SKM-1 treated with dmso at 0.1 percent for 144 hours (cell line): Measurements from ENCODE around the gene URI1.
A peak's percentile ranks its signal among the peaks of the same experiment; 100 is the strongest.
"Not testable (repeated sequence)": the region's sequence is repeated elsewhere in the genome, so short reads cannot be mapped to it uniquely, and the experiment has no call there.

Experiments
- DNase-seq: peaks from one replicate; lab custom pipeline; 2025; ENCODE audit not compliant: unreplicated experiment; lab: John Stamatoyannopoulos, UW

Gene URI1

GRCh38 chr19:29942404-29943261 lies 594 bp downstream of the URI1 start:
- DNase-seq, result peak; percentile 53

DNA sequence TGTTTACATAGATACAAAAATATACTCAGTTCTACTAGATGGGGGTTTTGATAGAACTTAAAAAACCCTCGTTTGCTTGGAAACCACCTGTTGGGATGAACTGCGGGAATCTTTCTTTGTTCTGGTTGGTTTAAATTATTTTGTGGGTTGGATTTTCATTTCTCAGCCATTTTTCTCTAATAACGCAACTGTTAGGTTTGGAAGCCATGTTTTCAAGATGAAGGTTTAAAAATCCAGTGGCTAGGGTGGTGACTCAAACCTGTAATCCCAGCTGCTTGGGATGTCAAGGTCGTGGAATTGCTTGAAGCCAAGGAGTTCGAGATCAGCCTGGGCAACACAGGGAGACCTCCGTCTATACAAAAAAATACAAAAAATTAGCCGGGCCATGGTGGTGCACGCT lies 1.6 kb downstream of the URI1 start:
- no peak for DNase-seq

- DNase-seq, result no peak
Measured at GRCh38 chr19:29944390-29945012, 2.5 kb downstream of the URI1 start.

- DNase-seq, result no peak
Measured at GRCh38 chr19:29945017-29945416, 3.0 kb downstream of the URI1 start.

GRCh38 chr19:29945433-29945832 lies 3.4 kb downstream of the URI1 start:
- DNase-seq, result no peak

DNA sequence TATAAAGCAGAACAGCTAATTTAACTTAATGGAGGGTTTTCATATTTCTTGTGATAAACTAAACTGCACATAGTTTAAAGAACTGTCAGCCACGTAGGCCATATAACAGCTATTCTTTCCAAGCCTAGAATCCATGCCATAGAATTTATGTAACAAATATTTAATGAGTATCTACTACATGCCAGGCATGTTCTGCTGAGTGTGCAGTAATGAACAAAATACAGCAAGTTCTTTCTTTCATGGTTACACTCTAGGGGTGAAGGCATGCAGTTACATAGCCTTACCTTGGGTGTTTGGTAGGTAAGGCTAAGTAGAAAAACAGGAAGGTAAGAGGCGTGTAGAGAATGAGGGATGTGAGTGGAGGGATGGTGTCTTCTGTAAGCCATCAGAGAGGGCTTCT lies 4.6 kb downstream of the URI1 start:
- DNase-seq, result no peak

DNA sequence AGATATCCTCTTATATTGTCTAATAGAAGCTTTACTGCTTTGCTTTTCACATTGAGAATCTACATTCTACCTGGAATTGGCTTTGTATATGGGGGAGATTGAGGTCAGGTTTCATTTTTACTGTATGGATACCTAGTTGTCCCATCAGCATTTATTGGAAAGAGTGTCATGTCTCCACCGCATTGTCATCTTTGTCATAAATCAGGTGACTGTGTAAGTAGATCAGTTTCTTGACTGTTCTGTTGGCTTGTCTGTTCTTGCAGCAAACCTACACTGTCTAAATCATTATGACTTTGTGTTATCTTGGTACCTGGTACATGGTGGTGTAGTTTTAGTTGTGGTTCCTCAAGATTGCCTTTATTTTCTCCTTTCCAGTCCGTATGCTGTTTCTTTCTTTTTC lies 5.8 kb downstream of the URI1 start:
- DNase-seq, result no peak

- DNase-seq, result not testable (repeated sequence)
Measured at GRCh38 chr19:29948759-29949470, 6.9 kb downstream of the URI1 start.

DNA sequence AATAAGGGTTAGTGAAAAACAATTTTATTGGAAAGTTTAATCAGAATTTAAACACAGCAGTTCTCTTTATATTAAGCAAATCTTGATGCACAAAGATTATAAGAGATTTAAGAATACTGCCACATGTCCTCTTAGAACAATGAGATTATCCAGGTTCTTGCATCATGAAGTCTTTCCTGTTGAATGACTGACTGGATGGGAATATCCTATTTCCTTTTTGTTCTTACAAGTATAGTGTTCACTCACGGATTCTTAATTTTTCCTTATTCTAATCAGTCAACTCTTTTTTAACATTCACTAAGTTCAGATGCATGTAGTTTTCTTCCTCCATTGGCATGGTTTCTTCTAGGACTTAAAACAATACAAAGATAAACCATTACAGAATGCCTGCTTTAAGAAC lies 10.1 kb downstream of the URI1 start:
- no peak for DNase-seq

DNA sequence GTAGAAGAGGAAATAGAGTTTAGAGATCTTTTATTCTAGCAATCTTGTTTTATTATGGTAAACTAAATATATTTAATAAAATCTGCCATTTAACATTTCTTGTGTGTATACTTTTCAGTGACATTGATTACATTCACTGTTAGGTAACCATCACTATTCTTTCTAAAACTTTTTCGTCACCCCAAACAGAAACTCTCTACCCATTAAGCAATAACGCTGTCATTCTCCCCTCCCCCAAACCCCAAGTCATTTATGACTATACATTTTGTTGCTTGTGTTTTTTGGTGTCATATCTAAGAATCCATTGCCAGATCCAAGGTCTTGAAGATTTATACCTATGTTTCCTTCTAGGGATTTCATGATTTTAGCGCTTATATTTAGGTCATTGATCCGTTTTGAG lies 10.6 kb downstream of the URI1 start:
- DNase-seq, result no peak

DNA sequence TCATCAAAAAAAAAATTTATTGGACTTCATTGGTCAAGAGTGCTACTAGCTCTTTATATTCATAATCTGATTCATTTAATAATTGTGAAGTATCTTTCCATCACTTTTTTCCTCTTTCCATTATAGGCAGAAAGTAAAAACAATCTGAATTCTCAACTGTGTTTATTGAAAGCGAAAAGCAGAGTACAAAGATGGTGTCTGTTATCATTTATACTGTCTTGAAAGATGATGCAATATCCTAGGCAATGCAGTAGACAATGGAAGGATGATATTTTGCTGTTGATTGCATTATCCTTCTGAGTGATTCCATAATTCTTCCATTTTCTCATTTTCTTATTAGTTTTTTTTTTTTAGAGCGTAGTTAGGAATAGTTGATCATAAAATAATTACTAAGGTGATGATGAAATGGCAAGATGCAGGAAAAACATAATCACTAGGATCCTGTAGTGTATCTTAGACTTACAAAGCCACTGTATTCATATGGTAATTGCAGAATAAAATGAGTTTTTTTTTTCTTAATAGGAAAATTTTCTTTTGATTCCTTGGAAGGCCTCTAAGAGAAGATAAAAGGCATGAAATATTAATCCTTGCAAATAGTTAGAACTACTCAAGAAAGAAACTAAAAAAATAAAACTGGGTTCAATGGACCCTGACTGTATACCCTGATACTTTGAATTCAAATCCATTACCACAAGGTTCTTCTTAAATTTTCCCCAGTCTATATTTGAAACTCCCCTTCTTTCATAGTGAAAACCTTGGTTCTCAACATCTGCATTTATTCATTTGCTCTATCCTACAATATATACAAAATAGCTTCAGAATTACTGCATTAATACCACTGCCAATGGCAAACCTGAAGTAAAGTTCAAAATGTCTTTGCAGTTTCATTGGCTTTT lies 11.6 kb downstream of the URI1 start:
- no peak for DNase-seq

GRCh38 chr19:29956855-29957254 lies 14.8 kb downstream of the URI1 start:
- DNase-seq, result no peak

DNA sequence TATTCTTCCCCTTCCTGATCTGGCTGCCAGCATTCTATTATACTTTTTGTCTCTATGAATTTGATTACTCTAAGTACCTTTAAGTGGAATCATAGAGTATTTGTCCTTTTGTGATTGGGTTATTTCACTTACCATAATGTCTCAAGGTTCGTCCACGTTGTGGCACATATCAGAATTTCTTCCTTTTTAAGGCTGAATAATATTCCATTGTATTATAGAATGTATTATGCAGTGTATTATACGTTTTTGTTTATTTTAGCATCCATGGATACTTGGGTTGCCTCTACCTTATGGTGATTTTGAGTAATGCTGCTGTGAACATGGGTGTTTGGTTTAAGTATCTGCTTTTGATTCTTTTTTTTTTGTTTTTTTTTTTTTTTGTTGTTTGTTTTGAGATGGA lies 19.3 kb downstream of the URI1 start:
- no peak for DNase-seq

DNA sequence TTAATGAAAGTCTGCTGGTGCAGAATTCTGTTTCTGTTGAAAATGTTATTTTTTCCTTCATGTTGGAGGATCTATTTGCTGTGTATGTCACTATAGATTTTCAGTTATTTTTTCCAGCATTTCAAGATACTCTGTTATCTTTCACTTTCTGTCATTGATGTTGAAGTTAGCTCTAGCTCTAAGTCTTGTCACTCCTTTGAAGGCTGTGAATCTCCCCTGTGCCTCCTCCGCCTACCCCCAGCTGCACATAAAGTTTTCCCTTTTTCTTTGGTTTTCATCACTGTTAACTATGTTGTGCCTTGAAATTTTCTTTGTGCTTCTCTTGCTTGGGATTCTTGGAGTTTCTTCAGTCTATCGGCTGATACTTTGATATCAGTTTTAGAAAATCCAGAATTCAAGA lies 20.8 kb downstream of the URI1 start:
- DNase-seq, result no peak

- no peak for DNase-seq
Measured at GRCh38 chr19:29963576-29963975, 21.5 kb downstream of the URI1 start.

DNA sequence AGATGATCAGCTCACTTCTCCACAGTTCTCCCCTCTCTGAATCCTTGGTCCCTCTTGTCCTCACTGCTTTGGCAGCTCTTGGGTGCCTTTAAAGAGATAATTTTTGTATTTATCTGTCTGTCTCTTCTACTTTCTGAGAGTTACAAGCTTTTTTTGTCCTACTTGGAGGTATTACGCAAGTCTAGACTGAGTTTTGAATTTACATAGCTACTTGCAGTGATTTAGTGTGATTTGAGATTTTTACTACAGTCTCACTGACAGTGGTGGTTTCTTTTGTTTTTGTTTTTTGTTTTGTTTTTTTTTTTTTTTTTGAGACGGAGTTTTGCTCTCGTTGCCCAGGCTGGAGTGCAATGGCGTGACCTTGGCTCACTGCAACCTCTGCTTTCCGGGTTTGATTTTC lies 22.1 kb downstream of the URI1 start:
- no peak for DNase-seq

GRCh38 chr19:29965492-29965891 lies 23.5 kb downstream of the URI1 start:
- DNase-seq, result no peak

- not testable (repeated sequence) for DNase-seq
Measured at GRCh38 chr19:29966142-29966541, 24.1 kb downstream of the URI1 start.

GRCh38 chr19:29966588-29967249 lies 24.7 kb downstream of the URI1 start:
- peak; percentile 13 for DNase-seq

- DNase-seq, result peak; percentile 41
Measured at GRCh38 chr19:29967623-29968022, 25.6 kb downstream of the URI1 start.
